ENCODE data around the gene FAM170B.

Gene FAM170B

GRCh38 chr10:49153971-49154370 is 20.1 kb upstream of the FAM170B start:
- no peak overlapping the region for H2AK5ac ChIP-seq (ENCODE audit: low read depth, low read length)
- WGBS, 2 donors (ENCODE audit: extremely low coverage in 2 of 2, insufficient read length in 2 of 2, insufficient replicate concordance in 1 of 2): no CpG with 5 or more reads among the region's 1 CpG
- DNase-seq (ENCODE audit: low spot score): no peak

DNA sequence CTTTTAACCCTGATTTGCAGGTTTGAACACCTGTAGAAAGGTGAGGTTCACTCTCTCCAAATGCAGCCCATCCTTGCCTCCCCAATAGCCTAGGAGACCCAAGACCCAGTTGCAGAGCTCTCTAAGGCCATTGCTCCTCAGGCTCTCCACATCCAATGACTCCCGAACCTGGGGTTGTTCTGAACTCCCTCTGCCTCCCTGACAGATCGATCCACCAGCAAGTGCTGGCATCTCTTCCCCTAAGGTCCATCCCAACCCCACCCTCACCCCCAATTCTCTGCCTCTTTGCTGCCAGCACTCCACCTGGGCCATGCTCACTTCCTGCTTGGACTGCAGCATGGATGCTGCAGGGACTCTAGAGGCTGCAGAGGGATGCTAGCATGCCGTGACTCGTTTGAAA is 19.3 kb upstream of the FAM170B start:
- no peak for DNase-seq (ENCODE audit: low spot score)
- H4K91ac ChIP-seq (ENCODE audit: low read depth, low read length, poor library complexity): no peak overlapping the region
- no peaks in the 10 kb centered on the region for H3K36me3 ChIP-seq (replicated peaks in 1 of 2; ENCODE audit: control insufficient read depth in 2 of 2, insufficient read depth in 2 of 2, low read length in 2 of 2)
- no peak overlapping the region for H2BK5ac ChIP-seq (ENCODE audit: low read length)
- H2BK12ac ChIP-seq (ENCODE audit: low read length): no peak overlapping the region
- H3K4me1 ChIP-seq (ENCODE audit: control insufficient read depth in 2 of 2, insufficient read depth in 1 of 2, low read depth in 1 of 2, low read length in 2 of 2): no peaks in the 10 kb centered on the region
- no peak overlapping the region for H2BK15ac ChIP-seq (ENCODE audit: low read length)
- H3K9me3 ChIP-seq (replicated peaks in 1 of 2; ENCODE audit: control insufficient read depth in 2 of 2, insufficient read depth in 1 of 2, low read depth in 1 of 2, low read length in 2 of 2): no peaks in the 10 kb centered on the region
- peaks cover 0 to 16% (median 0%) of the 10 kb centered on the region in 3 experiments for H3K27me3 ChIP-seq (ENCODE audit: control insufficient read depth in 3 of 3, insufficient read depth in 3 of 3, low read depth in 1 of 3, low read length in 3 of 3)
- no peak overlapping the region for H2BK120ac ChIP-seq (ENCODE audit: low read depth, low read length)
- no peak overlapping the region for H3K4me2 ChIP-seq (ENCODE audit: insufficient read depth, low read length, poor library complexity, severe bottlenecking)
- H3K9ac ChIP-seq (ENCODE audit: low read depth, low read length, poor library complexity): no peak overlapping the region
- no peak overlapping the region for H3K18ac ChIP-seq (ENCODE audit: low read length)
- H3K79me1 ChIP-seq (ENCODE audit: low read depth, low read length): no peaks in the 10 kb centered on the region
- no CpG with 5 or more reads among the region's 4 CpGs for WGBS, 2 donors (ENCODE audit: extremely low coverage in 2 of 2, insufficient read length in 2 of 2, insufficient replicate concordance in 1 of 2)
- H2AK5ac ChIP-seq (ENCODE audit: low read depth, low read length): no peak overlapping the region
- H3K4me3 ChIP-seq (ENCODE audit: low read length in 2 of 2): no peak overlapping the region
- no peak overlapping the region for H3K4ac ChIP-seq (ENCODE audit: low read length)
- no peak overlapping the region for H3K23ac ChIP-seq (ENCODE audit: low read depth, low read length, poor library complexity)
- H3K27ac ChIP-seq (replicated peaks; ENCODE audit: low read length): no peak overlapping the region
- no peak overlapping the region for H3K14ac ChIP-seq (ENCODE audit: low read length)
- H4K8ac ChIP-seq (ENCODE audit: low read depth, low read length): no peak overlapping the region
- H2AFZ ChIP-seq (ENCODE audit: low read length): no peak overlapping the region

More at GRCh38 chr10:49153971-49154370, 20.1 kb upstream of the FAM170B start:
- H2AFZ ChIP-seq (ENCODE audit: low read length): no peak overlapping the region
- no peak overlapping the region for H3K27ac ChIP-seq (replicated peaks; ENCODE audit: low read length)
- no peak overlapping the region for H3K4ac ChIP-seq (ENCODE audit: low read length)
- no peaks in the 10 kb centered on the region for H3K79me1 ChIP-seq (ENCODE audit: low read depth, low read length)
- H4K91ac ChIP-seq (ENCODE audit: low read depth, low read length, poor library complexity): no peak overlapping the region
- no peak overlapping the region for H3K4me3 ChIP-seq (ENCODE audit: low read length in 2 of 2)
- no peak overlapping the region for H3K23ac ChIP-seq (ENCODE audit: low read depth, low read length, poor library complexity)
- no peak overlapping the region for H3K14ac ChIP-seq (ENCODE audit: low read length)
- H3K9ac ChIP-seq (ENCODE audit: low read depth, low read length, poor library complexity): no peak overlapping the region
- no peak overlapping the region for H2BK12ac ChIP-seq (ENCODE audit: low read length)
- H2BK5ac ChIP-seq (ENCODE audit: low read length): no peak overlapping the region
- no peak overlapping the region for H3K18ac ChIP-seq (ENCODE audit: low read length)
- no peak overlapping the region for H4K8ac ChIP-seq (ENCODE audit: low read depth, low read length)
- H3K36me3 ChIP-seq (replicated peaks in 1 of 2; ENCODE audit: control insufficient read depth in 2 of 2, insufficient read depth in 2 of 2, low read length in 2 of 2): no peaks in the 10 kb centered on the region
- no peak overlapping the region for H2BK15ac ChIP-seq (ENCODE audit: low read length)
- H3K4me2 ChIP-seq (ENCODE audit: insufficient read depth, low read length, poor library complexity, severe bottlenecking): no peak overlapping the region
- no peaks in the 10 kb centered on the region for H3K9me3 ChIP-seq (replicated peaks in 1 of 2; ENCODE audit: control insufficient read depth in 2 of 2, insufficient read depth in 1 of 2, low read depth in 1 of 2, low read length in 2 of 2)
- H2BK120ac ChIP-seq (ENCODE audit: low read depth, low read length): no peak overlapping the region
- no peaks in the 10 kb centered on the region for H3K4me1 ChIP-seq (ENCODE audit: control insufficient read depth in 2 of 2, insufficient read depth in 1 of 2, low read depth in 1 of 2, low read length in 2 of 2)
- peaks cover 0 to 16% (median 0%) of the 10 kb centered on the region in 3 experiments for H3K27me3 ChIP-seq (ENCODE audit: control insufficient read depth in 3 of 3, insufficient read depth in 3 of 3, low read depth in 1 of 3, low read length in 3 of 3)

- Histone ChIP-seq H2BK12ac (ENCODE audit: low read length) (no peak overlapping the region), H3K27ac (replicated peaks; ENCODE audit: low read length) (no peak overlapping the region), H3K4me2 (ENCODE audit: insufficient read depth, low read length, poor library complexity, severe bottlenecking) (no peak overlapping the region), H3K4me1 (ENCODE audit: control insufficient read depth in 2 of 2, insufficient read depth in 1 of 2, low read depth in 1 of 2, low read length in 2 of 2) (no peaks in the 10 kb centered on the region), H3K14ac (ENCODE audit: low read length) (no peak overlapping the region), H2AK5ac (ENCODE audit: low read depth, low read length) (no peak overlapping the region), H3K79me1 (ENCODE audit: low read depth, low read length) (no peaks in the 10 kb centered on the region), H3K18ac (ENCODE audit: low read length) (no peak overlapping the region), H2BK120ac (ENCODE audit: low read depth, low read length) (no peak overlapping the region), H3K23ac (ENCODE audit: low read depth, low read length, poor library complexity) (no peak overlapping the region), H3K9me3 (replicated peaks in 1 of 2; ENCODE audit: control insufficient read depth in 2 of 2, insufficient read depth in 1 of 2, low read depth in 1 of 2, low read length in 2 of 2) (peaks cover 0 to 2% of the 10 kb centered on the region in 2 donors), H2BK5ac (ENCODE audit: low read length) (no peak overlapping the region), H3K4ac (ENCODE audit: low read length) (no peak overlapping the region), H2BK15ac (ENCODE audit: low read length) (no peak overlapping the region), H2AFZ (ENCODE audit: low read length) (no peak overlapping the region), H3K4me3 (ENCODE audit: low read length in 2 of 2) (no peak overlapping the region), H3K36me3 (replicated peaks in 1 of 2; ENCODE audit: control insufficient read depth in 2 of 2, insufficient read depth in 2 of 2, low read length in 2 of 2) (no peaks in the 10 kb centered on the region), H3K27me3 (ENCODE audit: control insufficient read depth in 3 of 3, insufficient read depth in 3 of 3, low read depth in 1 of 3, low read length in 3 of 3) (peaks cover 0 to 16% (median 0%) of the 10 kb centered on the region in 3 experiments), H3K9ac (ENCODE audit: low read depth, low read length, poor library complexity) (no peak overlapping the region), H4K8ac (ENCODE audit: low read depth, low read length) (no peak overlapping the region), H4K91ac (ENCODE audit: low read depth, low read length, poor library complexity) (no peak overlapping the region)
- WGBS, 2 donors (ENCODE audit: extremely low coverage in 2 of 2, insufficient read length in 2 of 2, insufficient replicate concordance in 1 of 2): no CpG with 5 or more reads among the region's 4 CpGs
- DNase-seq (ENCODE audit: low spot score): no peak
Measured at GRCh38 chr10:49152663-49153062, 18.8 kb upstream of the FAM170B start.

DNA sequence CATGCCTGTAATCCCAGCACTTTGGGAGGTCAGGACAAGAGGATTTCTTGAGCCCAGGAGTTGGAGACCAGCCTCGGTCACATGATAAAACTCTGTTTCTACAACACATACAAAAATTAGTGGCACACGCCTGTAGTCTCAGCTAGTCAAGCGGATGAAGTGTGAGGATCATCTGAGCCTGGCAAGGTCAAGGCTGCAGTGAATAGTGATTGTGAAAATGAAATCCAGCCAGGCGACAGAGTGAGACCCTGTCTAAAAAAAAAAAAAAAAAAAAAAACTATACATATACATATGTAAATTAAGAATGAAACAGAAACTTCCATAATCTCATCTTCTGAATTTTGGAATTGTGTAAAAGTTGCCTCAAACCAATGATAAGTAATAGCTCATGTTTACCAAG is 18.2 kb upstream of the FAM170B start:
- no peaks in the 10 kb centered on the region for H3K4me1 ChIP-seq (ENCODE audit: control insufficient read depth in 2 of 2, insufficient read depth in 1 of 2, low read depth in 1 of 2, low read length in 2 of 2)
- H3K79me1 ChIP-seq (ENCODE audit: low read depth, low read length): no peaks in the 10 kb centered on the region
- H2BK15ac ChIP-seq (ENCODE audit: low read length): no peak overlapping the region
- no peak overlapping the region for H2BK120ac ChIP-seq (ENCODE audit: low read depth, low read length)
- H3K18ac ChIP-seq (ENCODE audit: low read length): no peak overlapping the region
- H2AFZ ChIP-seq (ENCODE audit: low read length): no peak overlapping the region
- no peak overlapping the region for H3K4ac ChIP-seq (ENCODE audit: low read length)
- no peaks in the 10 kb centered on the region for H3K36me3 ChIP-seq (replicated peaks in 1 of 2; ENCODE audit: control insufficient read depth in 2 of 2, insufficient read depth in 2 of 2, low read length in 2 of 2)
- no peak overlapping the region for H2BK12ac ChIP-seq (ENCODE audit: low read length)
- no CpG with 5 or more reads among the region's 4 CpGs for WGBS, 2 donors (ENCODE audit: extremely low coverage in 2 of 2, insufficient read length in 2 of 2, insufficient replicate concordance in 1 of 2)
- H3K27ac ChIP-seq (replicated peaks; ENCODE audit: low read length): no peak overlapping the region
- no peak overlapping the region for H4K91ac ChIP-seq (ENCODE audit: low read depth, low read length, poor library complexity)
- H3K27me3 ChIP-seq (ENCODE audit: control insufficient read depth in 3 of 3, insufficient read depth in 3 of 3, low read depth in 1 of 3, low read length in 3 of 3): peaks cover 0 to 14% (median 0%) of the 10 kb centered on the region in 3 experiments
- no peak for DNase-seq (ENCODE audit: low spot score)
- peaks cover 0 to 2% of the 10 kb centered on the region in 2 donors for H3K9me3 ChIP-seq (replicated peaks in 1 of 2; ENCODE audit: control insufficient read depth in 2 of 2, insufficient read depth in 1 of 2, low read depth in 1 of 2, low read length in 2 of 2)
- no peak overlapping the region for H3K4me3 ChIP-seq (ENCODE audit: low read length in 2 of 2)
- no peak overlapping the region for H3K9ac ChIP-seq (ENCODE audit: low read depth, low read length, poor library complexity)
- H3K4me2 ChIP-seq (ENCODE audit: insufficient read depth, low read length, poor library complexity, severe bottlenecking): no peak overlapping the region
- no peak overlapping the region for H3K23ac ChIP-seq (ENCODE audit: low read depth, low read length, poor library complexity)
- no peak overlapping the region for H3K14ac ChIP-seq (ENCODE audit: low read length)
- H2AK5ac ChIP-seq (ENCODE audit: low read depth, low read length): no peak overlapping the region
- H4K8ac ChIP-seq (ENCODE audit: low read depth, low read length): no peak overlapping the region
- no peak overlapping the region for H2BK5ac ChIP-seq (ENCODE audit: low read length)
